Transverse colon (tissue), 4 donors: ENCODE results near the gene MRC1. TPM values are rescaled to one million over a fixed set of nuclear protein-coding genes. Genes with fewer than 3 reads are reported as not detected.

ENCODE experiments used
- DNase-seq: peaks from one replicate; pipeline ENCODE4 v3.0.0-alpha.2; 2019
- H3K27ac ChIP-seq, 4 donors: fragments of 200-600 bp; sonication (generic); 2 replicates each; pipeline ENCODE4 v1.5.1; 2016 to 2018; ENCODE audit warnings: inconsistent platforms in 4 of 4
- H3K27me3 ChIP-seq: fragments of 200-600 bp; sonication (generic); 2 replicates; pipeline ENCODE4 v1.5.1; 2017; ENCODE audit warnings: inconsistent platforms
- H3K36me3 ChIP-seq, 4 donors: fragments of 200-600 bp; sonication (generic); 2 replicates each; pipeline ENCODE4 v1.5.1; 2017 to 2019; ENCODE audit warnings: inconsistent platforms in 4 of 4
- H3K4me1 ChIP-seq, 4 donors: fragments of 200-600 bp; sonication (generic); 2 replicates each; pipeline ENCODE4 v1.5.1; 2017 to 2020; ENCODE audit warnings: inconsistent platforms in 4 of 4
- H3K4me3 ChIP-seq, 4 donors: fragments of 200-600 bp; sonication (generic); 1 replicate in 1 of 4; 2 replicates in 3 of 4; pipeline versions ENCODE4 v1.5.1 to v1.6.1; 2017 to 2019; ENCODE audit warnings: inconsistent platforms in 4 of 4
- H3K9me3 ChIP-seq, 2 donors: fragments of 200-600 bp; sonication (generic); 2 replicates each; pipeline ENCODE4 v1.5.1; 2017 to 2019; ENCODE audit warnings: inconsistent platforms in 2 of 2
- CTCF ChIP-seq, 5 experiments: fragments of 200-600 bp in 3 of 5; fragments of 450-650 bp in 2 of 5; sonication (generic) in 3 of 5; IDR thresholded peaks; 1 replicate in 2 of 5; 2 replicates in 3 of 5; pipeline ENCODE4 v1.5.1; 2016 to 2017; ENCODE audit warnings: antibody characterized with exemption in 5 of 5, inconsistent platforms in 3 of 5, mild to moderate bottlenecking in 2 of 5, moderate library complexity in 1 of 5
- EP300 ChIP-seq: sonication (generic); formaldehyde crosslinking; IDR thresholded peaks from one replicate; pipeline ENCODE4 v1.6.1; 2017; ENCODE audit warnings: antibody characterized with exemption, low read depth
- POLR2A ChIP-seq: fragments of 450-650 bp; IDR thresholded peaks from one replicate; pipeline ENCODE4 v1.6.1; 2016; ENCODE audit warnings: antibody characterized with exemption, mild to moderate bottlenecking, moderate library complexity
- POLR2AphosphoS5 ChIP-seq, 3 donors: sonication (generic); formaldehyde crosslinking; IDR thresholded peaks; one replicate each; pipeline ENCODE4 v1.6.1; 2016; ENCODE audit warnings: antibody characterized with exemption in 3 of 3
- WGBS, 2 donors: methylation state at CpG; one replicate each; pipeline ENCODE4 v1.1.5; 2018; ENCODE audit warnings: low coverage in 1 of 2; 5-methylcytosine and 5-hydroxymethylcytosine counted together
- in situ Hi-C, 4 donors: fragments of 200-750 bp; cut with MboI; loops; one replicate each; pipeline versions ENCODE4 v1.15.0 to v1.15.1; 2017; ENCODE audit warnings: low sequenced_read_pairs in 3 of 4, low pct_ligation_motif_present in 1 of 4, low pct_unique_long_range_greater_than_20kb in 1 of 4
- intact Hi-C: fragments of 100-400 bp; cut with DNase I; formaldehyde crosslinking; loops from one replicate; pipeline ENCODE4 v1.15.1; 2023; ENCODE audit warnings: low total_unique reads
- total RNA-seq, 4 donors: library from RNA; depleted of rRNA; stranded (reverse); fragments of >200 nt; gene quantifications; one replicate each; pipeline ENCODE4 v1.1.0, GENCODE V29; 2016

MRC1 gene
- total RNA-seq, 4 donors from 2014 or later = 2.8 to 22.1 (median 15.2) TPM

DNA sequence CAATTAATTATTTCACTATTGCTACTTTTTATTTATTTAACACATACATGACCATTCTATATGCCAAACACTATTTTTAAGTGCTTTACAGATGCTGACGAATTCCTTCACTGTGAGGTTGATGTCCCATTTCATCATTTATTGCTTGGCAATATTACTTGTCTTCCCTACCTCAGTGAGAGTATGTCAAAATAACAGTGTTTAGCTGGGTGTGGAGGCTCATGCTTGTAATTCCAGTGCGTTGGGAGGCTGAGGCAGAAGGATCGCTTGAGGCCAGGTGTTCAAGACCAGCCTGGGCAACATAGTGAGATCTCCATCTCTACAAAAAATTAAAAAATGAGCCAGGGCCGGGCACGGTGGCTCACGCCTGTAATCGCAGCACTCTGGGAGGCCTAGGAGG, 19.8 kb upstream of the MRC1 start:
- Histone ChIP-seq H3K4me3 (no peak overlapping the region), H3K27ac (no peak overlapping the region), H3K4me1 (peaks cover 0 to 26% (median under 1%) of the 10 kb centered on the region in 4 donors), H3K9me3 (no peaks in the 10 kb centered on the region), H3K36me3 (peaks cover 0 to 5% (median 0%) of the 10 kb centered on the region in 4 donors), H3K27me3 (no peaks in the 10 kb centered on the region)
- WGBS, 2 donors = 80 to 86% methylated on average over 4 to 7 of the region's 7 CpGs
- intact Hi-C loops = no loop called here
- TF ChIP-seq CTCF (IDR thresholded peaks at IDR 0.05) (no peak), POLR2AphosphoS5 (IDR thresholded peaks at IDR 0.05) (no peak), POLR2A (no peak), EP300 (no peak)
- no peak for DNase-seq
- in situ Hi-C loops = no loop called here

DNA sequence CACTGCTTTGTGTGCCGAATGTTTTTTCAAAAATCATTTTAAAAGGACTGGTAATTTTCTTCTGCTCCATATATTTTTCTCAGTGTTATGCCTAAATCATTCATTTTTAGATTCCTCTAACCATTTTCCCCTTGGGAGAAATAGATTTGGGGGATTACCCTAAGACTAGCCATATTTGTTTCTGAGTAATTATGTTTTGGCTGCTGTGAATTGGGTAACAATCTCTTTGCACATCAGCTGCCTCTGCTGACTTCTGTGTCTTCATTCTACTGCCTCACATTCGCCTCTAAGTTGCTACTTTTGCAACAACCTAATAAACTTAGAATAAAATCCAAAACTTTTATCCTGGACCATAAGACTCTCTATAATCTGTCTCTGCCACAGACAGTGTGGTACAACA, 18.5 kb upstream of the MRC1 start:
- Histone ChIP-seq H3K27me3 (no peaks in the 10 kb centered on the region), H3K4me1 (peaks cover 4 to 35% (median 8%) of the 10 kb centered on the region in 4 donors), H3K4me3 (no peak overlapping the region), H3K36me3 (peaks cover 0 to 5% (median 0%) of the 10 kb centered on the region in 4 donors), H3K9me3 (no peaks in the 10 kb centered on the region), H3K27ac (no peak overlapping the region)
- intact Hi-C loops (no loop called here), in situ Hi-C loops (no loop called here)
- DNase-seq = no peak
- 82 to 100% methylated on average over 2 of the region's 2 CpGs for WGBS, 2 donors
- TF ChIP-seq EP300 = no peak
- no peak for TF ChIP-seq CTCF (IDR thresholded peaks at IDR 0.05)
- no peak for TF ChIP-seq POLR2A
- no peak for TF ChIP-seq POLR2AphosphoS5 (IDR thresholded peaks at IDR 0.05)

GRCh38 chr10:17792991-17793390, 16.2 kb upstream of the MRC1 start:
- in situ Hi-C loops = no loop called here

GRCh38 chr10:17793823-17794644, 15.1 kb upstream of the MRC1 start:
- H3K27ac ChIP-seq = peak overlapping the region; percentile 60 to 79 (median 70)
- TF ChIP-seq POLR2AphosphoS5 (IDR thresholded peaks at IDR 0.05) = no peak
- no peak for TF ChIP-seq POLR2A
- TF ChIP-seq CTCF (IDR thresholded peaks at IDR 0.05) = no peak
- no peak for TF ChIP-seq EP300
- H3K4me3 ChIP-seq = no peak overlapping the region
- H3K27me3 ChIP-seq = no peaks in the 10 kb centered on the region
- H3K4me1 ChIP-seq = peaks cover 8 to 45% (median 16%) of the 10 kb centered on the region in 4 donors
- no peak for DNase-seq
- in situ Hi-C loops = no loop called here
- H3K9me3 ChIP-seq = no peaks in the 10 kb centered on the region
- 35 to 42% methylated on average over 6 of the region's 6 CpGs for WGBS, 2 donors
- H3K36me3 ChIP-seq = no peaks in the 10 kb centered on the region
- intact Hi-C loops = no loop called here

More at GRCh38 chr10:17792991-17793390, 16.2 kb upstream of the MRC1 start:
- H3K27me3 ChIP-seq = no peaks in the 10 kb centered on the region
- no peaks in the 10 kb centered on the region for H3K9me3 ChIP-seq
- no peak overlapping the region for H3K27ac ChIP-seq
- no peak overlapping the region for H3K4me3 ChIP-seq
- intact Hi-C loops = no loop called here
- H3K4me1 ChIP-seq = peaks cover 8 to 45% (median 16%) of the 10 kb centered on the region in 4 donors
- DNase-seq = no peak
- TF ChIP-seq CTCF (IDR thresholded peaks at IDR 0.05) (no peak), EP300 (no peak), POLR2A (no peak), POLR2AphosphoS5 (IDR thresholded peaks at IDR 0.05) (no peak)
- no peaks in the 10 kb centered on the region for H3K36me3 ChIP-seq
